ENCODE measurements around the gene GPA33. TPM values are rescaled to one million over a fixed set of nuclear protein-coding genes. Genes with fewer than 3 reads are reported as not detected.
A peak's percentile ranks its signal among the peaks of the same experiment; 100 is the strongest.

Gene GPA33
- total RNA-seq, 2 experiments from 2014 or later = 0.65 to 0.71 TPM

DNA sequence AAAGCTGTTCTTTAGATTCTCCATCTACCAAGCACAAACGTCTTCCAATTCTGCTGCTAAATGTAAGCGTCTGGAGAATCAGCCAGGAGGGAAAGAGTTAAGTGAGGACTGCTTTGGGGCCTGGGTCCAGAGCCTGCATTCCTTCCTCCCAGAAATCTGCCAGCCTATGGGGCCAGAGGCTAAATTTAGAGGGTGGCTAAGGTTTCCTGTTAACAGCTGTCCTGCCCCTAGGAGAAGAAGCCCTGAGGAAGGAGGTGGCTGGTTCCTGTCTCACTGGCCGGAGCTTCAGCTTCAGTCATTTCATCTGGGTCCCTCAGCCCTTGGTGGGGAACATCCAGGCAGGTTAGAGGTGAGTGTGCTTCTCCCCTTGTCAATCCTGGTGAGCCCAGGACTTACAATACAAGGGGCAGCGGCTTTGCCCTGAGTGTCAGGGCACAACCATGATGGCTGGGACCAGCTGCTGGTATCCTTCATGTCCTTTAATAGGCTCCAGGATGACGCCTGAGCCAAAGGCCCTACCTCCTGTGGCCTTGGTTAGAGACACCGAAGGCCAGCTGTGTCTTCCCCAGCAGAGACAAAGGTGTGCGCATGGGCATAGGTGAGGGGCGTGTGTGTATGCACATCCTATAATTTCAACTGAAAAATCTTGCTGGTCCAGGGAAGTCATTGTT, 3.8 kb upstream of the GPA33 start, which contains the start of gene STYXL2:
TSS of gene STYXL2 (plus strand) at position 230 of the 671 bp plus-strand sequence. CDS start 775 bp downstream, outside the sequence.
- CTCF ChIA-PET = no interaction called here
- Mint-ChIP-seq H3K9me3 (peaks cover 3% of the 10 kb centered on the region), H3K27ac (no peak within 1 kb of the TSS), H3K4me1 (peaks cover 11% of the 10 kb centered on the region), H3K27me3 (peaks cover 2% of the 10 kb centered on the region), H3K36me3 (ENCODE audit: low read depth) (no peaks in the 10 kb centered on the region), H3K4me3 (no peak within 1 kb of the TSS)
- POLR2A ChIA-PET = no interaction called here
- no peak for DNase-seq

DNA sequence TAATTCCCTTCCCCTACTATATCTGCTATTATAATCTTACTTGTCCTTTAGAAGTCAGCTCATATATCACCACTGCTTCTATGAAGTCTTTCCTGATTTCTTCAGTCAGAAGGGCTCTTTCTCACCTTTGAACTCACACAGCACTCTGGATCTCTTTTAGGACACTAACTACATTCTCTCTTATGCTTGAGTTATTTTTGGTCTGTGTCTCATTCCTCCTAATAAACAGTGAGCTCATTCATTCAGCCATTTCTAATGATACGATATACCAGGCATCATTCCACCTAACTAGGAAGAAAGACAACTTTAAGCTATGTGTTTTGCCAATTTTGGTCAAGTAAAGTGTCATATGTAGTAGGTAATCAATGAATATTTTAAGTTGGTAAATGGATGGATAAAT, 2.5 kb upstream of the GPA33 start:
- POLR2A ChIA-PET = interaction anchor here (1.0 kb wide), 1 partner anchor 12 kb away, joined by 4 read pairs; no protein-coding TSS in a partner anchor
- no peak for DNase-seq
- Mint-ChIP-seq H3K9me3 (peaks cover 3% of the 10 kb centered on the region), H3K4me1 (peaks cover 11% of the 10 kb centered on the region), H3K4me3 (no peak overlapping the region), H3K36me3 (ENCODE audit: low read depth) (no peaks in the 10 kb centered on the region), H3K27ac (no peak overlapping the region), H3K27me3 (peaks cover 2% of the 10 kb centered on the region)
- CTCF ChIA-PET = interaction anchor here (1.0 to 2.1 kb wide), 3 partner anchors 26 to 127 kb away, joined by 3 to 9 read pairs (median 3); no protein-coding TSS in a partner anchor

DNA sequence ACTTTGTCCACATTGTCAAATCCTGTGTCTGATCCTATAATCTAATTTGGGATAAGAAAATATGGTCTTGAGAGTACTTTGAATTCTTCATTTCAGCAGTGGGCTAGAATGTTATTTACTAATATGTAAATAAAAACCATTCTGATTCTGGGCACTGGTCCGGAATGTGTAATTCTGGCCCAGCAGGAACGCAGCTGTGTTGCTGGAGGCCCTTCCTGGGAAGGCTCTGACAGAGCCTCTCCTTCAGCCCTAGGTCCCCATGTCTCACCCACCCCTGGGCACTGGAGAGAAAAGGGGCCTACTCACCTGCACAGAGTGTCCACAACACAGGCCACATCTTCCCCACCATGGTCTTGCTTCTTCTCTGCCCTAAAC, 251 bp downstream of the GPA33 start:
- CTCF ChIA-PET = no interaction called here
- Mint-ChIP-seq H3K4me3 (no peak overlapping the region), H3K4me1 (peaks cover 11% of the 10 kb centered on the region), H3K36me3 (ENCODE audit: low read depth) (no peaks in the 10 kb centered on the region), H3K27ac (peak overlapping the region; percentile 81), H3K9me3 (no peaks in the 10 kb centered on the region), H3K27me3 (no peaks in the 10 kb centered on the region)
- DNase-seq = no peak
- POLR2A ChIA-PET = interaction anchor here (0.9 to 1.3 kb wide), 2 partner anchors 130 to 131 kb away, joined by 4 to 6 read pairs; partner anchors contain the start of gene POU2F1

DNA sequence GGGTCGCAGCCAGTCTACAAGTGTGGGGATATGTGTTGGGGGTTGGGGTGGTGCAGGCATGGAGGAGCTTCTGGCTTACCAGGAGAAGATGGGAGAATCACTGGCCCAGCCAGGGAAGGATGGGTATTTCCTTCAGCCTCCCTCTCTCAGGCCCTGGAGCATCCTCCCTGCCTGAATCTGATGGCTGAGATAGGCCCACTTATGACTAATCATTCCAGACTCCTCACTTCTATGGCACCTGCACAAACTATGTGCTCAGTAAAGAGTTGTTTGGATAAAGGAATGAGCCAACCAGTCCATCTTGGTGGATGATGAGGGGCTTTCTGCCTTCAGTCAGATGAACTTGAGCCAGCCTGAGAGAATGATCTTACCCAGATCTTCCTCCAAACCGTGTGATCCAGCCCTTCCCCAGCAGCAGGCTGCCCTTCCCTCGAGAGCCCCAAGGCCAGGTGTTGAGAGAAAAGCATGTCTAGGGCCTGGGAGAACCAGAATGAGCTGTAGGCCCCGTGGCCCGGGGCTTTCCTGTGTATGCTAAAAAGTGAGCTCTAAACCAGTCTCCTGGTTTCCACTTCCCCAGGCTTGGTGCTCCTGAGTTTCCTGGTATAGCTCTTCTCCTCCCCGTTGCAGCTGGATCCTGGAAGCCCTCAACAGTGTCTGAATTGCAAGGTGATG, 1.3 kb downstream of the GPA33 start:
- ChIA-PET CTCF (no interaction called here), POLR2A (interaction anchor here (1.3 kb wide), 1 partner anchor 132 kb away, joined by 4 read pairs; the partner anchor contains the start of gene POU2F1)
- Mint-ChIP-seq H3K27me3 (no peaks in the 10 kb centered on the region), H3K4me3 (no peak overlapping the region), H3K9me3 (no peaks in the 10 kb centered on the region), H3K27ac (no peak overlapping the region), H3K36me3 (ENCODE audit: low read depth) (no peaks in the 10 kb centered on the region), H3K4me1 (peaks cover 11% of the 10 kb centered on the region)
- DNase-seq = no peak

DNA sequence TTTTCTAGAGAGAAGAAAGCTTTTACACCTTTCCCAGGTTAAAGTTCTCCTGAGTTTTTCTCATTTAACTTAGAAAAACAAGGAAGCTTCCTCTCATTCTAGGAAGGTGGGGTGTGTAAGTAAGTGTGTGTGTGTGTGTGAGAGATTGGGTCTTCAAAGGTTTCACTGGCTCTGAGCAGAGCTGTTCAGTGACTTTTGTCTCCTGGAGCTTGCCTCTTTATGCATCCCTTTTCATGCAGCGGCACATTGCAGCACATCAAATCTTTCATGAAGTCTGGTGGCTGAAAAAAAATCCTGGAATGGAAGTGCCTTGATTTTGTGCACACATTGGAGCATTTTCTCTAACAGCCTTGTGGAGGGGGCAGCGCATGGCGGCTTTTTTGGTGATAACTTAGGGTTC, 3.4 kb downstream of the GPA33 start:
- Mint-ChIP-seq H3K4me1 (peaks cover 11% of the 10 kb centered on the region), H3K9me3 (no peaks in the 10 kb centered on the region), H3K27me3 (no peaks in the 10 kb centered on the region), H3K27ac (no peak overlapping the region), H3K4me3 (no peak overlapping the region), H3K36me3 (ENCODE audit: low read depth) (no peaks in the 10 kb centered on the region)
- no peak for DNase-seq
- CTCF ChIA-PET = no interaction called here
- POLR2A ChIA-PET = no interaction called here

DNA sequence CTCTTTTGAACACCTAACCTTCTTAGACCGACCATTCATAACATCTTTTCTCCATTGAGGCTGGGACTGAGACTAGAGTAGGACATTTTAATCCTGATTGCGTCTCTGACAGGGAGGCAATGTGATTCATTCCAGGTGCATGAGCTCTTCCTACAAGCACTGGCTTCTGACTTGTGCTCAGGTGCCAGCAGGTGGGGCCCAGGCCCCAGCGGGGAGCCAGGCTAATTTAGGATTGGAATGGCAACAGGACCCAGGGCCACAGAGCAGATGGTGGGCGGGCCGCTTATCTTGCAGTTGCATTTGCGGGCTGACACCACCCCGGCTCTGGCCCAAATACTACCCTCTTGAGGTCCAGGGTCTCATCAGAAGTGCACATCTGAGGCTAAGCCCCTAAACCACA, 4.1 kb downstream of the GPA33 start:
- Mint-ChIP-seq H3K4me1 (peaks cover 11% of the 10 kb centered on the region), H3K27ac (no peak overlapping the region), H3K9me3 (no peaks in the 10 kb centered on the region), H3K36me3 (ENCODE audit: low read depth) (no peaks in the 10 kb centered on the region), H3K4me3 (no peak overlapping the region), H3K27me3 (no peaks in the 10 kb centered on the region)
- CTCF ChIA-PET = no interaction called here
- no peak for DNase-seq
- POLR2A ChIA-PET = no interaction called here

DNA sequence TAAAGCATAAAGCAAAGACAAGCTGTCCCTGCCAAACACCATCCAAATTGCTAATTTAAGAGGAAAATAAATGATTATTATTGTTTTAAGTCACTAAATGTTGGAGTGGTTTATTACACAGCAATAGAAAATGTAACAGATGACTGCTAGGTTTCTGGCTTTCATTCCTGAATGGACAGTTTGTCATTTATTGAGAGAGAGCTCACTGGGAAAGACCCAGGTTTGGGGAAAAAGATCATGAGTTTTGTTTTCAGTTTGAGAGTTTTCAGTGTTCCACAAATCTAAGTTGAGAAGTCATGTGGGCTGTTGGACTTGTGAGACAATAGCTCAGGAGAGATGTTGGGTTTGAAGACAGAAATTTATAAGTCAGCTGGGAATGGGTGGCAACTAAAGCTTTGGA, 5.4 kb downstream of the GPA33 start:
- Mint-ChIP-seq H3K27ac (no peak overlapping the region), H3K36me3 (ENCODE audit: low read depth) (no peaks in the 10 kb centered on the region), H3K9me3 (no peaks in the 10 kb centered on the region), H3K4me3 (no peak overlapping the region), H3K27me3 (peaks cover 7% of the 10 kb centered on the region), H3K4me1 (no peaks in the 10 kb centered on the region)
- no peak for DNase-seq
- POLR2A ChIA-PET = interaction anchor here (1.7 kb wide), 1 partner anchor 135 kb away, joined by 3 read pairs; the partner anchor contains the start of gene POU2F1
- CTCF ChIA-PET = no interaction called here

DNA sequence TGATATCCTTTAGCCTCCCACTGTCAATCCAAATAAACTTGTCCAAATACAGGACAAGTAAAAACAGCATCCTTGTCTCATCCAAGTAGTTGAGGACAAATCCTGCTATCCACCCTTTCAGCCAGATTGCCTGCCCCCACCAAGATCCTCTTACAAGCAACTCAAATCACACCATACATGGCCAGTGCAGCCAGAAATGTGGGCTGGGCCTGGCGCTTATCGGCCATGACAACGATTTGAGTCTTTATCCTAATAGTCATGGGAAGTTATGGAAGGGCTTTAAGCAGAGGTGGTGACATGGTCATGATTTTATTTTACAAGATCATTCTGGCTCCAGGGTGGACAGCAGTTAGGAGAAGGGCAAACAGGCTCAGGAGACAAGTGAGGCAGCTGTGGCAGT, 6.3 kb downstream of the GPA33 start:
- H3K4me3 Mint-ChIP-seq = no peak overlapping the region
- DNase-seq = no peak
- POLR2A ChIA-PET = interaction anchor here (1.7 kb wide), 1 partner anchor 136 kb away, joined by 3 read pairs; the partner anchor contains the start of gene POU2F1

DNA sequence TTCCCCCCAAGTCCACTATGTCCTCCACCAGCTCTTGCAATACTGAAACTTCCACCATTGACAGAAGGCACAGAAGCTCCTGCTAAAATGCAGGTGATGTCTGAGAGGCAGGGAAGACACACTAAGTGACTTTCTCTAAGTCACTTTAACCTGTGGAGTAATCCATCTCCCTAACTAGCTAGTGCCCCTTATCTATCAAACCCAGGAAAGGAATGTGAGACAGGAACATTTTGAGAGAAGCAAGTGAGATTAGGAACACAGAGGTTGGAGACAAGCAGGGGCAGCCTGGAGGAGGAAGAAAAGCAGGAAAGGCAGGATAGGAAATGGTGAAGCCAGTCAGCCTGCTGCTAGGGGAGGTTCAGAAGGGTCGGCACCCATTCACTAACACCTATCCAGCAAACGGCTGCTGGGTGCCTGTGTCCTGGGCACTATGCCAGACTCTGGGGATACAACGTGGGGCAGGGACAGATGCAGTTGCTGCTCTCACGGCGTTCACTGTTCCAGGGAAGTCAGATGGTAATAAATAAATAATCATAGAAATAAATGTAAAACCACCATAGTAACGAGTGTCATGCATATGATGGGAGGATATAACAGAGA, 7.0 kb downstream of the GPA33 start:
- H3K4me1 Mint-ChIP-seq = no peaks in the 10 kb centered on the region
- POLR2A ChIA-PET = no interaction called here

More for the DNA sequence above, 6.3 kb downstream of the GPA33 start:
- H3K27ac Mint-ChIP-seq = no peak overlapping the region
- CTCF ChIA-PET = interaction anchor here (1.8 kb wide), 1 partner anchor 17 kb away, joined by 4 read pairs; no protein-coding TSS in a partner anchor
- H3K36me3 Mint-ChIP-seq (ENCODE audit: low read depth) = no peaks in the 10 kb centered on the region
- H3K4me1 Mint-ChIP-seq = no peaks in the 10 kb centered on the region
- peaks cover 7% of the 10 kb centered on the region for H3K27me3 Mint-ChIP-seq
- H3K9me3 Mint-ChIP-seq = no peaks in the 10 kb centered on the region

DNA sequence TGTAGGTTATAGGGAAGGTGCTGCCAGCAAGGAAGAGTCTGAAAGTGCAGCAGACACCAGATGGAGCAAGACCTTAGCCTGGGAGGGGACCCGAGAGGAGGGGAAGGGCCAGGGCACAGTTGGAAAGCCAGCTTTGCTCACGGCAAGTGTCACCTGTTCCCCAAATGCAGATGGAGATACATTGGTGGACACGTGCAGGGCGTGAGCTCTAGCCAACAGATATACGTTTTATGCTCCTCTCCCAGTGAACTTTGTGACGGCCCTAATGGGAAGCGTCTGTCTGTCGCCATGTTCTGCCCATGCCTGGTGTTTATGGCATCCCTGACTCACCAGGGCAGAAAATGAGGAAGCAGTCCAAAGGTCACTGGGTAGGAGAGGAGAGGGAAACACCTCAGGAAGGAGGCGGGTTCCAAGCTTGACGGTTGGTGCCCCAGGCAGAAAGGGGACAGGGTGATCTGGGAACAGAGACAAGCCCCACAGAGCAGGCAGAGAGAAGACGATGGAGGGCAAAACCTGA, 7.6 kb downstream of the GPA33 start:
- H3K36me3 Mint-ChIP-seq (ENCODE audit: low read depth) = no peaks in the 10 kb centered on the region
- no peak overlapping the region for H3K27ac Mint-ChIP-seq
- H3K4me3 Mint-ChIP-seq = no peak overlapping the region

More for the DNA sequence above, 7.0 kb downstream of the GPA33 start:
- Mint-ChIP-seq H3K36me3 (ENCODE audit: low read depth) (no peaks in the 10 kb centered on the region), H3K27me3 (peaks cover 9% of the 10 kb centered on the region), H3K27ac (no peak overlapping the region), H3K4me3 (no peak overlapping the region), H3K9me3 (no peaks in the 10 kb centered on the region)
- DNase-seq = no peak
- CTCF ChIA-PET = interaction anchor here (0.8 to 1.8 kb wide), 2 partner anchors 16 to 24 kb away, joined by 3 to 4 read pairs; no protein-coding TSS in a partner anchor

DNA sequence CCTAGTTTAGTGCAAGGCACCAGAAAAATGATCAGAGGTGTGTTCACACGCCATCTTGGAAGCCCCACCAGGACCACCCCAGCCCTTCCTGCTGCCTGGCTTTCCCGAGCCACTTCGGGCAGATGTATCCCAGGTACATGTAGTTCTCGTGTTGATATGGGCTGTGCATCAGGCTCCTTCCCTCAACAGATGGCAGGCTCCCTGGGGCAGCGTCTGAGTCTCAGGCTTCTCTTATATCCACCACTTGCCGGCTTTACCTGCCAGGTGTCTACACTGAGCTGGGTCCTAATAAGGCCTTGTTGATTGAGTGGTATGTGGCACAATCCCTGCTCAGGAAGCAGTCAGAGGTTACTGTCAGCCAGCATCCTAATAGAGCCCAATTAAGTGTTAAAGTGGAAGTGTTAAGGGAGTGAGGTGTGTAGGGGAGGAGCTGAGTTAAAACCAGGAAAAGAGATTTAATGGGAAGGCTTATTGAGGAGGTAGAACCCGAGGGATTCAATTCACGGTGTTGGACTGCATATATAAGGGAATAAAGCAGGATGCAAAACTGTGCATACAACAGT, 8.5 kb downstream of the GPA33 start:
- DNase-seq = no peak
- H3K27me3 Mint-ChIP-seq = peaks cover 11% of the 10 kb centered on the region
- no peak overlapping the region for H3K27ac Mint-ChIP-seq
- no peaks in the 10 kb centered on the region for H3K36me3 Mint-ChIP-seq (ENCODE audit: low read depth)
- H3K4me3 Mint-ChIP-seq = no peak overlapping the region
- no peaks in the 10 kb centered on the region for H3K9me3 Mint-ChIP-seq
- H3K4me1 Mint-ChIP-seq = peaks cover 3% of the 10 kb centered on the region
- POLR2A ChIA-PET = no interaction called here
- CTCF ChIA-PET = no interaction called here

More for the DNA sequence above, 7.6 kb downstream of the GPA33 start:
- DNase-seq = no peak
- ChIA-PET CTCF (interaction anchor here (0.8 to 1.8 kb wide), 2 partner anchors 15 to 24 kb away, joined by 3 to 4 read pairs; no protein-coding TSS in a partner anchor), POLR2A (no interaction called here)
- H3K27me3 Mint-ChIP-seq = peaks cover 9% of the 10 kb centered on the region
- no peaks in the 10 kb centered on the region for H3K4me1 Mint-ChIP-seq
- H3K9me3 Mint-ChIP-seq = no peaks in the 10 kb centered on the region

DNA sequence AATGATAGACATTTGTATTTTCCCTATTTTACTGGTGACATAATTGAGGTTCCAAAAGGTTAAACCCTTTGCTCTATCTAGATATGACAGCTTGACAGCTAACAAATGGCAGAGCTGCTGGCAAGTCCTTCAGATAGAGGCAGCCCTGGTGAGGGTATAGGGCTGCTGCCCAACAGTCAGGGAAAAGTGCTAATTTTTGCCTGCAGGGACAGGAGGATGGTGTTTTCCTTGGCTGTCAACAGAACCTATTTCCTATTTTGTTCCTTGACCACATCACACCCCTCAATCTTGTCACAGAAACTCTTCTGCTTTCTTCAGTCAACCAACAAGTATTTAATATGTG, 12.3 kb downstream of the GPA33 start:
- ChIA-PET CTCF (no interaction called here), POLR2A (no interaction called here)
- Mint-ChIP-seq H3K9me3 (no peaks in the 10 kb centered on the region), H3K4me3 (no peak overlapping the region), H3K27me3 (peaks cover 11% of the 10 kb centered on the region), H3K4me1 (peaks cover 20% of the 10 kb centered on the region), H3K27ac (no peak overlapping the region), H3K36me3 (ENCODE audit: low read depth) (no peaks in the 10 kb centered on the region)
- no peak for DNase-seq
